HG02852 (cell line): ENCODE data around the gene ANKS1A.
"Not testable (repeated sequence)": the region's sequence is repeated elsewhere in the genome, so short reads cannot be mapped to it uniquely, and the experiment has no call there.

Experiments
- ATAC-seq: cut with Tn5 transposase; IDR thresholded peaks from one replicate; pipeline ENCODE4 v1.9.1; 2021; ENCODE audit warnings: mild to moderate bottlenecking, moderate library complexity; ENCODE audit not compliant: unreplicated experiment

The ANKS1A gene

GRCh38 chr6:34888874-34889555, at the start of gene ANKS1A:
Gene ANKS1A, plus strand, starts transcription at chr6:34889255. Its CDS starts 148 bp downstream, at chr6:34889403.
- ATAC-seq = peak; percentile 58

- ATAC-seq = no peak
Measured at GRCh38 chr6:34839666-34840352, 49.2 kb upstream of the ANKS1A start.

- ATAC-seq = not testable (repeated sequence)
Measured at GRCh38 chr6:34849066-34849465, 40.0 kb upstream of the ANKS1A start.

- ATAC-seq = no peak
Measured at GRCh38 chr6:34851361-34851760, 37.7 kb upstream of the ANKS1A start.

GRCh38 chr6:34852406-34853085, 36.5 kb upstream of the ANKS1A start:
- no peak for ATAC-seq

- no peak for ATAC-seq
Measured at GRCh38 chr6:34855463-34855862, 33.6 kb upstream of the ANKS1A start.

- no peak for ATAC-seq
Measured at GRCh38 chr6:34858681-34859080, 30.4 kb upstream of the ANKS1A start.

- no peak for ATAC-seq
Measured at GRCh38 chr6:34859951-34860350, 29.1 kb upstream of the ANKS1A start.

- ATAC-seq = no peak
Measured at GRCh38 chr6:34860776-34861175, 28.3 kb upstream of the ANKS1A start.

- no peak for ATAC-seq
Measured at GRCh38 chr6:34864007-34864406, 25.0 kb upstream of the ANKS1A start.

- no peak for ATAC-seq
Measured at GRCh38 chr6:34865107-34865506, 23.9 kb upstream of the ANKS1A start.

- no peak for ATAC-seq
Measured at GRCh38 chr6:34866509-34866908, 22.5 kb upstream of the ANKS1A start.

- ATAC-seq = no peak
Measured at GRCh38 chr6:34867484-34867883, 21.6 kb upstream of the ANKS1A start.

GRCh38 chr6:34871853-34872252, 17.2 kb upstream of the ANKS1A start:
- ATAC-seq = no peak

GRCh38 chr6:34872332-34872731, 16.7 kb upstream of the ANKS1A start:
- ATAC-seq = no peak

GRCh38 chr6:34875292-34876213, 13.5 kb upstream of the ANKS1A start:
- no peak for ATAC-seq

GRCh38 chr6:34876472-34876871, 12.6 kb upstream of the ANKS1A start:
- ATAC-seq = no peak

GRCh38 chr6:34877259-34877658, 11.8 kb upstream of the ANKS1A start:
- no peak for ATAC-seq

- no peak for ATAC-seq
Measured at GRCh38 chr6:34877869-34878485, 11.1 kb upstream of the ANKS1A start.

GRCh38 chr6:34884073-34884472, 5.0 kb upstream of the ANKS1A start:
- ATAC-seq = not testable (repeated sequence)
